Measurements from ENCODE around the gene VAMP2. TPM values are rescaled to one million over a fixed set of nuclear protein-coding genes. Genes with fewer than 3 reads are reported as not detected.
A peak's percentile ranks its signal among the peaks of the same experiment; 100 is the strongest.

VAMP2 gene
- total RNA-seq, 1 donor from 2014 or later, result 77.0 TPM

GRCh38 chr17:8159459-8160223 lies 3.1 kb downstream of the VAMP2 start:
- intact Hi-C loops (cut with DNase I), result no loop called here
- DNase-seq, result peak; percentile 15

GRCh38 chr17:8159032-8159400 lies 3.7 kb downstream of the VAMP2 start:
- no peak overlapping the region for H3K27ac ChIP-seq
- no peak for ATAC-seq
- no peak for DNase-seq
- intact Hi-C loops (cut with DNase I), result no loop called here
- no peaks in the 10 kb centered on the region for H3K27me3 ChIP-seq (ENCODE audit: low read depth)
- peaks cover 67% of the 10 kb centered on the region for H3K4me1 ChIP-seq
- no peak overlapping the region for H3K4me3 ChIP-seq
- H3K9me3 ChIP-seq, result no peaks in the 10 kb centered on the region
- no peak for TF ChIP-seq CTCF (IDR thresholded peaks at IDR 0.05)
- H3K36me3 ChIP-seq, result peaks cover 26% of the 10 kb centered on the region

More at GRCh38 chr17:8159459-8160223, 3.1 kb downstream of the VAMP2 start:
- Histone ChIP-seq H3K4me1 (peaks cover 70% of the 10 kb centered on the region), H3K27me3 (ENCODE audit: low read depth) (no peaks in the 10 kb centered on the region), H3K4me3 (no peak overlapping the region), H3K9me3 (no peaks in the 10 kb centered on the region), H3K36me3 (peaks cover 26% of the 10 kb centered on the region), H3K27ac (peak overlapping the region; percentile 9)
- no peak for ATAC-seq
- TF ChIP-seq CTCF (IDR thresholded peaks at IDR 0.05), result no peak

GRCh38 chr17:8158267-8159031 lies 4.3 kb downstream of the VAMP2 start:
- ATAC-seq, result peak; percentile 10 to 15
- Histone ChIP-seq H3K36me3 (peaks cover 30% of the 10 kb centered on the region), H3K4me1 (peaks cover 67% of the 10 kb centered on the region), H3K4me3 (no peak overlapping the region), H3K27me3 (ENCODE audit: low read depth) (no peaks in the 10 kb centered on the region), H3K9me3 (no peaks in the 10 kb centered on the region), H3K27ac (peak overlapping the region; percentile 98)
- TF ChIP-seq CTCF (IDR thresholded peaks at IDR 0.05), result peak; percentile 94
- peak; percentile 93 for DNase-seq
- intact Hi-C loops (cut with DNase I), result no loop called here

GRCh38 chr17:8156246-8156992 lies 6.3 kb downstream of the VAMP2 start:
- TF ChIP-seq CTCF (IDR thresholded peaks at IDR 0.05), result peak; percentile 5
- Histone ChIP-seq H3K4me3 (peak overlapping the region; percentile 73), H3K27ac (peak overlapping the region; percentile 99), H3K4me1 (peaks cover 67% of the 10 kb centered on the region), H3K27me3 (ENCODE audit: low read depth) (no peaks in the 10 kb centered on the region), H3K9me3 (no peaks in the 10 kb centered on the region), H3K36me3 (peaks cover 34% of the 10 kb centered on the region)
- intact Hi-C loops (cut with DNase I), result no loop called here
- ATAC-seq (peak; percentile 71 to 85), DNase-seq (peak; percentile 100)

GRCh38 chr17:8155996-8156245 lies 6.8 kb downstream of the VAMP2 start:
- intact Hi-C loops (cut with DNase I), result no loop called here
- ATAC-seq (no peak), DNase-seq (no peak)
- H3K4me1 ChIP-seq, result peaks cover 67% of the 10 kb centered on the region
- peak overlapping the region; percentile 99 for H3K27ac ChIP-seq
- H3K9me3 ChIP-seq, result no peaks in the 10 kb centered on the region
- peak overlapping the region; percentile 73 for H3K4me3 ChIP-seq
- peaks cover 30% of the 10 kb centered on the region for H3K36me3 ChIP-seq
- H3K27me3 ChIP-seq (ENCODE audit: low read depth), result no peaks in the 10 kb centered on the region
- no peak for TF ChIP-seq CTCF (IDR thresholded peaks at IDR 0.05)
